Fibroblast of the aortic adventitia (primary cell): ENCODE results near the gene PSMB2. TPM values are rescaled to one million over a fixed set of nuclear protein-coding genes. Genes with fewer than 3 reads are reported as not detected.
"Not testable (repeated sequence)": the region's sequence is repeated elsewhere in the genome, so short reads cannot be mapped to it uniquely, and the experiment has no call there.

Experiments
- DNase-seq: peaks from one replicate; pipeline ENCODE4 v3.0.0-alpha.2; 2010; ENCODE audit warnings: low read depth
- H3K4me3 ChIP-seq: 2 replicates; pipeline ENCODE4 v1.5.1; 2011; ENCODE audit warnings: low read depth, mild to moderate bottlenecking, control low read depth, low read length, moderate library complexity
- CTCF ChIP-seq: IDR thresholded peaks from 2 replicates; pipeline ENCODE4 v1.5.1; 2011; ENCODE audit warnings: mild to moderate bottlenecking, low read length, control low read depth, inconsistent platforms; ENCODE audit not compliant: insufficient read depth
- total RNA-seq: library from RNA; depleted of rRNA; stranded (reverse); fragments of >200 nt; gene quantifications from 2 replicates; pipeline ENCODE4 v1.2.3, GENCODE V29; 2012; ENCODE audit warnings: low replicate concordance

The PSMB2 gene
- total RNA-seq: 8.8 and 22.1 TPM in 2 replicates

DNA sequence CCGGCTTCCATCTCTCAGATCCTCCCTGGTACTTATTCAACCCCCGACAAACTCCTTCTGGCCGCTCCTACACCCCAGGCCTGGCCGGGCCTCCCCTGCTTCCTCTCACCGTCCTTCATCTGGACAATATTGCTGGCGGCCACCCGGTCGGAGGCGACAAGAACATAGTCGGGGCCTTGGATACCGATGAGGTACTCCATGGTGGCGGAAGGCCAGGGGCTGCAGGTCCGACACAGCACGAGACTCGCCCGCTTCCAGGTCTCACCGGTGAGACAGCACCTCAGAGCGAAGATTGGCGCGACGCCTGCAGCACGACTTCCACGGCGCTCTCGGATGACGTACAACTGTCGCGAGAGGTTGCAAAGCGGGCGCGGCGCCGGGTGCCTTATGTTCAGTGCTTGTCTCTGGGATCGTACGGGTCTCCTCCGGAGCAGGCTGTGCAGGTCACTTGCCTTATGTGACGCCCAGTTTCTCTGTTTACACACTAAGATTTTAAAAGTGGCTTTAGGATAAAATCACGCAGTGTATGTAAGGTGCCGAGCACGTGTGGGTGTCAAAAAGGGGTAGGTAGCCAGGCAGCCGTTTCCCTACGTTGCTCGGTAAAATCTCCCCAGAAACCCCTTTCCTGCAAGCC, at the start of gene PSMB2:
PSMB2 (minus strand) TSS at position 294 of the 634 bp plus-strand sequence; CDS start at position 200, 94 bp downstream.
- H3K4me3 ChIP-seq: peak within 1 kb of the TSS; percentile 93
- peak; percentile 95 for DNase-seq
- no peak for TF ChIP-seq CTCF

DNA sequence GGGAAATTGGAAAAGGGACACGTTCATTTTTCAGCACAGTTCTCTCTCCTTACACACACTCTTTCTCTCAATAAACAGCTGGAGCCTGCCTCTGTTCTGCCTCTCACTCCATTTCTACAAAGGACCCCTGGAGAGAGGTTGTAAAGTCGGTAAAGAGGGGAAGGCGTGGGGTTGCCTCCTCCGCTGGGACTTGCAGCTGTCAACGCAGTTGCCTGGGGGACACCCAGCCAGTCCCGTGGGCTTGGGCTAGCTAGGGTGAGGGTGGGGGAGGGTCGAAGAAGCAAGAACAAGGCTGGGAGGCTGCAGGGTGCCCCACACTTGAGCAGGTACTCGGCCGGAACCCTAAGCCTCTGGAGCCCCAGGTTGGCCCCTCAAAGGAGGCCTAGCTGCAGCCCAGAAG, 49.8 kb upstream of the PSMB2 start:
- TF ChIP-seq CTCF: no peak
- DNase-seq: no peak
- H3K4me3 ChIP-seq: no peak overlapping the region

GRCh38 chr1:35690103-35690502, 48.8 kb upstream of the PSMB2 start:
- not testable (repeated sequence) for DNase-seq

GRCh38 chr1:35688161-35688560, 46.8 kb upstream of the PSMB2 start:
- H3K4me3 ChIP-seq: no peak overlapping the region
- no peak for DNase-seq
- TF ChIP-seq CTCF: no peak

More at GRCh38 chr1:35690103-35690502, 48.8 kb upstream of the PSMB2 start:
- H3K4me3 ChIP-seq: not testable (repeated sequence)

GRCh38 chr1:35683012-35683411, 41.7 kb upstream of the PSMB2 start:
- no peak overlapping the region for H3K4me3 ChIP-seq
- no peak for DNase-seq
- TF ChIP-seq CTCF: no peak

DNA sequence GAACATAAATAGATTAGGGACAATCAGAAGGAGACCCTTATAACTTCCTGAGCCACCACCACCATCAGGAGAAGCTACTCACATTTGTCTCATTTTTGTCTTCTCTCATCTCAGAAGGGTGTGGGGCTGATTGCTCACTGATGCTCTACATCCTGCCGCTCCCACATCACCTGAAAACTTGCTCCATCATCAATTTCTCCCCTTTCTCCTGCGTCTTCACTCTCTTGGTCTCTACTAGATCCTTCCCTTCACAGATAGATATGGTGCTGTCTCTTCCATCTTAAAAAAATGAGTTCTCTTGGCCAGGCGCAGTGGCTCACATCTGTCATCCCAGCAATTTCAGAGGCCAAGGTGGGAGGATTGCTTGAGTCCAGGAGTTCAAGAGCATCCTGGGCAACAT, 38.9 kb upstream of the PSMB2 start:
- no peak for DNase-seq
- TF ChIP-seq CTCF: no peak
- H3K4me3 ChIP-seq: no peak overlapping the region

DNA sequence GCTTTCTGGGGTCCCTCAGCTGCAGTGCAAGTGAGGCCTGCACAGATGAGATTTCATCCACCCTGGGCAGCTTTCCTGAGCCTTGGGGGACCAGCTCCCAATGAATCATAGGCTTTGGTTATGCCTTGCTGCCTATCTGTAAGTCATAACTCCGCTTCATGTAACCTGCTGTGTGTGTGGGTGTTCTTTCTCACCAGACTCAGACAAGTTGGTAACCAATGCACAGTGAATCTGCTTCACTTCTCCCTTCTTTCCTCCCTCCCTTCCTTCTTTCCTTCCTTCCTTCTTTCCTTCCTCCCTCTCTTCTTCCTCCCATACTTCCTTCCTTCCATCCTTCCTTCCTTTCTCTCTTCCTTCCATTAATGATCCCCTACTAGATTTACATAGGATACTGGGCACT, 34.4 kb upstream of the PSMB2 start:
- TF ChIP-seq CTCF: no peak
- DNase-seq: no peak
- no peak overlapping the region for H3K4me3 ChIP-seq
